K562 (cell line): ENCODE data around the gene RFNG. TPM values are rescaled to one million over a fixed set of nuclear protein-coding genes. Genes with fewer than 3 reads are reported as not detected.
A peak's percentile ranks its signal among the peaks of the same experiment; 100 is the strongest.

ENCODE experiments used
- ETV1 ChIP-seq: fragments of 450-650 bp; conservative IDR thresholded peaks from 2 replicates; pipeline ENCODE4 v1.6.1; 2016; ENCODE audit warnings: missing genetic modification characterization, control low read depth, low read depth, missing compliant biosample characterization
- FOXA3 ChIP-seq, 2 experiments: fragments of 450-650 bp in 1 of 2; sonication (generic) in 1 of 2; formaldehyde crosslinking; IDR thresholded peaks in 1 of 2; conservative IDR thresholded peaks in 1 of 2; 2 replicates each; pipeline versions ENCODE4 v1.4.0 to v1.8.0; 2020 to 2022; ENCODE audit warnings: mild to moderate bottlenecking in 2 of 2, missing genetic modification reagents in 1 of 2
- JUND ChIP-seq, 2 experiments: IDR thresholded peaks; 2 replicates in 1 of 2; 3 replicates in 1 of 2; pipeline ENCODE4 v1.6.1; 2011; ENCODE audit warnings: borderline replicate concordance in 2 of 2, low read depth in 2 of 2, low read length in 2 of 2, improper control_type of control experiment in 1 of 2, missing biosample characterization in 1 of 2, missing genetic modification characterization in 1 of 2, missing genetic modification reagents in 1 of 2
- KDM5B ChIP-seq: fragments of 200-600 bp; sonication (generic); IDR thresholded peaks from 2 replicates; pipeline ENCODE4 v1.6.1; 2012; ENCODE audit warnings: low read depth, mild to moderate bottlenecking, moderate library complexity, low read length, control low read depth, inconsistent platforms; ENCODE audit not compliant: insufficient replicate concordance
- KHSRP ChIP-seq: fragments of 450-650 bp; IDR thresholded peaks from 2 replicates; pipeline ENCODE4 v1.6.1; 2017
- LEF1 ChIP-seq: fragments of 450-650 bp; IDR thresholded peaks from 2 replicates; pipeline ENCODE4 v1.6.1; 2016; ENCODE audit warnings: mild to moderate bottlenecking
- MCM3 ChIP-seq: fragments of 450-650 bp; IDR thresholded peaks from 2 replicates; pipeline ENCODE4 v1.6.1; 2016
- MTA2 ChIP-seq: fragments of 450-650 bp; IDR thresholded peaks from 2 replicates; pipeline ENCODE4 v1.6.1; 2016; ENCODE audit warnings: low read depth
- MYNN ChIP-seq, 2 experiments: sonication (generic); formaldehyde crosslinking in 1 of 2; IDR thresholded peaks; 2 replicates each; pipeline versions ENCODE4 v1.5.0 to v1.6.1; 2016 to 2020; ENCODE audit warnings: antibody characterized with exemption in 1 of 2, missing genetic modification reagents in 1 of 2
- SAFB ChIP-seq: fragments of 200-400 bp; formaldehyde crosslinking; IDR thresholded peaks from 2 replicates; pipeline ENCODE4 v1.6.1; 2017; ENCODE audit warnings: low read depth, low read length, borderline replicate concordance
- SUPT5H ChIP-seq: fragments of 450-650 bp; IDR thresholded peaks from 2 replicates; pipeline ENCODE4 v1.6.1; 2016
- THAP12 ChIP-seq: fragments of 250-450 bp; sonication (Bioruptor Pico); IDR thresholded peaks from 2 replicates; pipeline ENCODE4 v1.9.0; 2021; ENCODE audit warnings: mild to moderate bottlenecking, inconsistent platforms
- WHSC1 ChIP-seq: IDR thresholded peaks from one replicate; pipeline ENCODE4 v1.6.1; 2012; ENCODE audit warnings: low read length, control low read depth, inconsistent platforms
- ZNF175 ChIP-seq: fragments of 200-800 bp; sonication (Bioruptor generic); IDR thresholded peaks from 2 replicates; pipeline ENCODE4 v1.6.1; 2016; ENCODE audit warnings: low read depth, mild to moderate bottlenecking, missing genetic modification characterization, missing compliant biosample characterization
- ZNF551 ChIP-seq: fragments of 250-450 bp; sonication (Bioruptor Pico); IDR thresholded peaks from 2 replicates; pipeline ENCODE4 v1.5.0; 2021; ENCODE audit warnings: mild to moderate bottlenecking, moderate library complexity
- ZNF764 ChIP-seq: fragments of 250-450 bp; sonication (Bioruptor Pico); IDR thresholded peaks from 2 replicates; pipeline ENCODE4 v1.4.0; 2020; ENCODE audit warnings: low read depth, mild to moderate bottlenecking, moderate library complexity
- polyA plus RNA-seq, 8 experiments: library from polyadenylated mRNA; depleted of rRNA in 4 of 8; stranded (reverse) in 5 of 8; unstranded in 3 of 8; fragments of >200 nt; fragmentation: Nextera tagmentation in 2 of 8; fragmentation: Illumina TruSeq in 1 of 8; extraction: Ambion mirVana in 2 of 8; extraction: Trizol in 1 of 8; gene quantifications; 2 replicates each; pipeline versions ENCODE4 v1.2.1 to v1.2.3, GENCODE V29; 2011 to 2014; ENCODE audit warnings: inconsistent platforms in 1 of 8, missing spikeins in 1 of 8
- total RNA-seq, 7 experiments: library from RNA; depleted of rRNA in 6 of 7; stranded (reverse); fragments of >200 nt in 6 of 7; fragmentation: Illumina TruSeq in 2 of 7; extraction: Trizol in 2 of 7; gene quantifications; 2 replicates each; pipeline versions ENCODE4 v1.2.1 to v1.2.3, GENCODE V29; 2011 to 2021; ENCODE audit warnings: low replicate concordance in 1 of 7
- TF ChIP-seq, protein P1 (sequence below), 3 experiments: IDR thresholded peaks in 2 of 3; conservative IDR thresholded peaks in 1 of 3; 2 replicates each; pipeline ENCODE4 v1.5.1; 2011 to 2012; ENCODE audit warnings: low read length in 3 of 3, mild to moderate bottlenecking in 3 of 3, control low read depth in 2 of 3, improper control_type of control experiment in 1 of 3, inconsistent platforms in 1 of 3, low read depth in 1 of 3, mixed read lengths in 1 of 3, moderate library complexity in 1 of 3; ENCODE audit not compliant: insufficient read depth in 2 of 3
- TF ChIP-seq, protein P2 (sequence below): sonication (generic); formaldehyde crosslinking; IDR thresholded peaks from 2 replicates; pipeline ENCODE4 v1.8.0; 2022; ENCODE audit warnings: mild to moderate bottlenecking, missing genetic modification reagents
- TF ChIP-seq, protein P3 (sequence below): fragments of 250-450 bp; sonication (Bioruptor Pico); IDR thresholded peaks from 2 replicates; pipeline ENCODE4 v1.8.0; 2022; ENCODE audit warnings: moderate library complexity, mild to moderate bottlenecking, inconsistent platforms

RFNG gene
- total and polyA plus RNA-seq, 9 of the 15 experiments (the other 6 are each of a cell fraction or from before 2014, with no cell fraction given): 0.32 to 32.8 (median 9.5) TPM

DNA sequence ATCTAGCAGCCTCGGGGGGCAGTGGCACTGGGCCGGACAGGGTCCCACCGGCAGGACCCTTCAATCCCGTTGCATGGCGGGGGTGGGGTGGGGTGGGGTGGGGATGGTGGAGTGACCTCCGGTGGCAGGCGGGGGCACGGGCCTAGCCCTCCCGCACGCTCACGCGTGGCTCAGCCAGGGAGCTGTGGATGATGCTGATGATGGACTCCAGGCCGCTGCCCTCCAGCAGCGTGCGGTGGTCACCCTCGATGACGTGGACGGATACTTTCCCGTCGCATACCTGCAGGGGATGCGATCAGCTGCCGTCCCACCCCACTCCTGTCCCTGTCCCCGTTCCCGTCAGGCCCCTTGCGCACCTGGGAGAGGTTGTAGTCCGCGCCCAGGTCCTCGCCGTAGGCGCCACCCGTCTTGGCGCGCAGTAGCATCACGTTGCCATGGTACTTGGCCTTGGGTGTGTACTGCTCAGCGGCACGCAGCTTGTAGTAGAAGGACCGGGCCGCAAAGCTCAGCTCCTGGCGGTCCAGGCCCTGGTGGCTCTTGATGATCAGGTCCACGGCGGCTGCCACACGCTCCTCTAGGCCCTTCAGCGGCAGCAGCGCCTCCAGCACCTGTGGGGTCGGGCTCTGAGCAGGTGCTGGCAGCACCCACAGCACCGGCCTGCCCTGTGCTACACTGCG, 27.5 kb upstream of the RFNG start (continued):
- TF ChIP-seq, protein P1, sequence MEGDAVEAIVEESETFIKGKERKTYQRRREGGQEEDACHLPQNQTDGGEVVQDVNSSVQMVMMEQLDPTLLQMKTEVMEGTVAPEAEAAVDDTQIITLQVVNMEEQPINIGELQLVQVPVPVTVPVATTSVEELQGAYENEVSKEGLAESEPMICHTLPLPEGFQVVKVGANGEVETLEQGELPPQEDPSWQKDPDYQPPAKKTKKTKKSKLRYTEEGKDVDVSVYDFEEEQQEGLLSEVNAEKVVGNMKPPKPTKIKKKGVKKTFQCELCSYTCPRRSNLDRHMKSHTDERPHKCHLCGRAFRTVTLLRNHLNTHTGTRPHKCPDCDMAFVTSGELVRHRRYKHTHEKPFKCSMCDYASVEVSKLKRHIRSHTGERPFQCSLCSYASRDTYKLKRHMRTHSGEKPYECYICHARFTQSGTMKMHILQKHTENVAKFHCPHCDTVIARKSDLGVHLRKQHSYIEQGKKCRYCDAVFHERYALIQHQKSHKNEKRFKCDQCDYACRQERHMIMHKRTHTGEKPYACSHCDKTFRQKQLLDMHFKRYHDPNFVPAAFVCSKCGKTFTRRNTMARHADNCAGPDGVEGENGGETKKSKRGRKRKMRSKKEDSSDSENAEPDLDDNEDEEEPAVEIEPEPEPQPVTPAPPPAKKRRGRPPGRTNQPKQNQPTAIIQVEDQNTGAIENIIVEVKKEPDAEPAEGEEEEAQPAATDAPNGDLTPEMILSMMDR (IDR thresholded peaks at IDR 0.05 in 2 of 3, conservative IDR thresholded peaks at IDR 0.05 in 1 of 3; ENCODE audit: insufficient read depth in 2 of 3, low read depth in 1 of 3, low read length in 3 of 3): no peak
- TF ChIP-seq, protein P2, sequence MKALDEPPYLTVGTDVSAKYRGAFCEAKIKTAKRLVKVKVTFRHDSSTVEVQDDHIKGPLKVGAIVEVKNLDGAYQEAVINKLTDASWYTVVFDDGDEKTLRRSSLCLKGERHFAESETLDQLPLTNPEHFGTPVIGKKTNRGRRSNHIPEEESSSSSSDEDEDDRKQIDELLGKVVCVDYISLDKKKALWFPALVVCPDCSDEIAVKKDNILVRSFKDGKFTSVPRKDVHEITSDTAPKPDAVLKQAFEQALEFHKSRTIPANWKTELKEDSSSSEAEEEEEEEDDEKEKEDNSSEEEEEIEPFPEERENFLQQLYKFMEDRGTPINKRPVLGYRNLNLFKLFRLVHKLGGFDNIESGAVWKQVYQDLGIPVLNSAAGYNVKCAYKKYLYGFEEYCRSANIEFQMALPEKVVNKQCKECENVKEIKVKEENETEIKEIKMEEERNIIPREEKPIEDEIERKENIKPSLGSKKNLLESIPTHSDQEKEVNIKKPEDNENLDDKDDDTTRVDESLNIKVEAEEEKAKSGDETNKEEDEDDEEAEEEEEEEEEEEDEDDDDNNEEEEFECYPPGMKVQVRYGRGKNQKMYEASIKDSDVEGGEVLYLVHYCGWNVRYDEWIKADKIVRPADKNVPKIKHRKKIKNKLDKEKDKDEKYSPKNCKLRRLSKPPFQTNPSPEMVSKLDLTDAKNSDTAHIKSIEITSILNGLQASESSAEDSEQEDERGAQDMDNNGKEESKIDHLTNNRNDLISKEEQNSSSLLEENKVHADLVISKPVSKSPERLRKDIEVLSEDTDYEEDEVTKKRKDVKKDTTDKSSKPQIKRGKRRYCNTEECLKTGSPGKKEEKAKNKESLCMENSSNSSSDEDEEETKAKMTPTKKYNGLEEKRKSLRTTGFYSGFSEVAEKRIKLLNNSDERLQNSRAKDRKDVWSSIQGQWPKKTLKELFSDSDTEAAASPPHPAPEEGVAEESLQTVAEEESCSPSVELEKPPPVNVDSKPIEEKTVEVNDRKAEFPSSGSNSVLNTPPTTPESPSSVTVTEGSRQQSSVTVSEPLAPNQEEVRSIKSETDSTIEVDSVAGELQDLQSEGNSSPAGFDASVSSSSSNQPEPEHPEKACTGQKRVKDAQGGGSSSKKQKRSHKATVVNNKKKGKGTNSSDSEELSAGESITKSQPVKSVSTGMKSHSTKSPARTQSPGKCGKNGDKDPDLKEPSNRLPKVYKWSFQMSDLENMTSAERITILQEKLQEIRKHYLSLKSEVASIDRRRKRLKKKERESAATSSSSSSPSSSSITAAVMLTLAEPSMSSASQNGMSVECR: no peak
- TF ChIP-seq JUND (IDR thresholded peaks at IDR 0.05; ENCODE audit: borderline replicate concordance, low read depth, low read length): no peak
- no peak for TF ChIP-seq JUND (tag; IDR thresholded peaks at IDR 0.05; ENCODE audit: borderline replicate concordance, low read depth, low read length)
- TF ChIP-seq THAP12: no peak
- TF ChIP-seq SUPT5H: peak; percentile 73
- TF ChIP-seq ZNF175: no peak
- no peak for TF ChIP-seq LEF1
- TF ChIP-seq KDM5B: no peak
- no peak for TF ChIP-seq MTA2
- no peak for TF ChIP-seq MCM3
- no peak for TF ChIP-seq ZNF764
- TF ChIP-seq MYNN (IDR thresholded peaks at IDR 0.05): peak; percentile 73
- TF ChIP-seq MYNN (CRISPR knock-in tag; IDR thresholded peaks at IDR 0.05): no peak
- TF ChIP-seq ETV1: no peak
- TF ChIP-seq, protein P3, sequence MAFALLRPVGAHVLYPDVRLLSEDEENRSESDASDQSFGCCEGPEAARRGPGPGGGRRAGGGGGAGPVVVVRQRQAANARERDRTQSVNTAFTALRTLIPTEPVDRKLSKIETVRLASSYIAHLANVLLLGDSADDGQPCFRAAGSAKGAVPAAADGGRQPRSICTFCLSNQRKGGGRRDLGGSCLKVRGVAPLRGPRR (CRISPR knock-in tag): no peak
- TF ChIP-seq ZNF551 (CRISPR knock-in tag): no peak
- TF ChIP-seq WHSC1: no peak
- 0 out of 2 replicates have a peak, but pooled peaks have one; percentile 19 for TF ChIP-seq SAFB
- TF ChIP-seq KHSRP: no peak
- TF ChIP-seq FOXA3 (CRISPR knock-in tag; conservative IDR thresholded peaks at IDR 0.05 in 1 of 2, IDR thresholded peaks at IDR 0.05 in 1 of 2): no peak
